IPS DF 19.7 (cell line): ENCODE measurements around the gene PLPPR2.
"Not testable (repeated sequence)": the region's sequence is repeated elsewhere in the genome, so short reads cannot be mapped to it uniquely, and the experiment has no call there.

ENCODE experiments used
- DNase-seq: peaks from one replicate; pipeline ENCODE4 v3.0.0-alpha.2; 2013; ENCODE audit warnings: low read depth, low spot score

PLPPR2 gene, protein sequence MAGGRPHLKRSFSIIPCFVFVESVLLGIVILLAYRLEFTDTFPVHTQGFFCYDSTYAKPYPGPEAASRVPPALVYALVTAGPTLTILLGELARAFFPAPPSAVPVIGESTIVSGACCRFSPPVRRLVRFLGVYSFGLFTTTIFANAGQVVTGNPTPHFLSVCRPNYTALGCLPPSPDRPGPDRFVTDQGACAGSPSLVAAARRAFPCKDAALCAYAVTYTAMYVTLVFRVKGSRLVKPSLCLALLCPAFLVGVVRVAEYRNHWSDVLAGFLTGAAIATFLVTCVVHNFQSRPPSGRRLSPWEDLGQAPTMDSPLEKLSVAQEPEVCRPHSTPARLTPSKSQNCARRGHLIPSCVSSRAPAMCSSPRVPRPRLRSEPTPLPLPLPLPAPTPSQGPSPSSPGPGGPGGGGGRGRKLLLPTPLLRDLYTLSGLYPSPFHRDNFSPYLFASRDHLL

DNA sequence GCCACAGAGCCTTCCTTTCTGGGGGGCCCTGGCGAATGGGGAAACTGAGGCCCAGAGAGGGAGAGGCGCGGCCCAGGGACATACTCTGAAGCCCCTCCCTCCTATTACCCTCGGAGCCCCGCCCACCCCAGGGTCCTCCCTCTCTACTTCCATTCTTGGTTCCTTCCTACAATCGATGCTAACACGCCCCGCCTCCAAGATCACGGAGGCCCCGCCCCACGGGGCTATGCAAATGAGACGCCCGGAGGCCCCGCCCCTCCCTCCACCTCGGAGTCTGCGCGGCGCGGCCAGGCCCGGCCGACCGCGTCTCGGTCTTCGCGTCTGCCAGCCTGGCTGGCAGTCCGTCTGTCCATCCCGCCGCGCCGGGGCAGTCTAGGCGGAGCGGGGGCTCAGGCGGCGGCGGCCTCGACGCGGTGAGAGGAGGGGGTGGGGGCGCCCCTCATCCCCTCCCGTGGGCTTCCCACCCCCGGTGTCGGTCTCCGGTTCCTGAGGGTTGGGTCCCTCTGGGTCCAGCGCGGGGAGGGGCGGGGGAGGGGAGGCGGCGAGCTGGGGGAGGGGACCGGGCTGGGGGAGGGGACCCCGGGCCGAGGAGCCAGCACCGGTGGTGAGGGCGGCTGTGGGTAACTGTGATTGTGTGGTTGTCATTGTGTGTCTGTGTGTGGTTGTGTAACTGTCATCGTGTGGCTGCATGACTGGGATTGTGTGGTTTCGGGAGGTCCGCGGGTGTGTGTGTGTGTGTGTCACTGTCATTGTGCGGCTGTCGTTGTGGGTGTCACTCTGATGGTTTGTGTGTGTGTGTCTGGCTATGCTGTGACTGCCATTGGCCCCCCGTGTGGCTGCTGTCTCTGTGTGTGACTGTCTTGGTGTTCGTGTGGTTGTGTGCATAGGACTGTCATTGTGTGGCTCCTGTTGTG is at the start of gene PLPPR2:
Gene PLPPR2, plus strand, starts transcription at position 273 of the 914 bp plus-strand sequence. CDS start 2,242 bp downstream, outside the sequence.
- DNase-seq, result no peak

DNA sequence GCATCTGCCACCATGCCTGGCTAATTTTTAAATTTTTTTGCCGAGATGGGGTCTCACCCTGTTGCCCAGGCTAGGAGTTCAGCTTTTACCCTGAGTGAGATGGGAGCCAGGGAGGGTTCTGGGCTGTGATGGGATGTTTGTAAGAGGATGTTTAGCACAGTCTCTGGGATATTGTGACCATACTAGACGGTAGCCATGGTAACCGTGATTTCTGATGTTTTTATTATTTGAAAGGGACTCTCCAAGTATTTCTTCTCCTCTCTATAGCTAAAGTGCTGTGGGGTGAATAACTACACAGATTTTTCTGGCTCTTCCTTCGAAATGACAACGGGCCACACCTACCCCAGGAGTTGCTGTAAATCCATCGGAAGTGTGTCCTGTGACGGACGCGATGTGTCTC is 48.9 kb upstream of the PLPPR2 start:
- DNase-seq, result no peak

DNA sequence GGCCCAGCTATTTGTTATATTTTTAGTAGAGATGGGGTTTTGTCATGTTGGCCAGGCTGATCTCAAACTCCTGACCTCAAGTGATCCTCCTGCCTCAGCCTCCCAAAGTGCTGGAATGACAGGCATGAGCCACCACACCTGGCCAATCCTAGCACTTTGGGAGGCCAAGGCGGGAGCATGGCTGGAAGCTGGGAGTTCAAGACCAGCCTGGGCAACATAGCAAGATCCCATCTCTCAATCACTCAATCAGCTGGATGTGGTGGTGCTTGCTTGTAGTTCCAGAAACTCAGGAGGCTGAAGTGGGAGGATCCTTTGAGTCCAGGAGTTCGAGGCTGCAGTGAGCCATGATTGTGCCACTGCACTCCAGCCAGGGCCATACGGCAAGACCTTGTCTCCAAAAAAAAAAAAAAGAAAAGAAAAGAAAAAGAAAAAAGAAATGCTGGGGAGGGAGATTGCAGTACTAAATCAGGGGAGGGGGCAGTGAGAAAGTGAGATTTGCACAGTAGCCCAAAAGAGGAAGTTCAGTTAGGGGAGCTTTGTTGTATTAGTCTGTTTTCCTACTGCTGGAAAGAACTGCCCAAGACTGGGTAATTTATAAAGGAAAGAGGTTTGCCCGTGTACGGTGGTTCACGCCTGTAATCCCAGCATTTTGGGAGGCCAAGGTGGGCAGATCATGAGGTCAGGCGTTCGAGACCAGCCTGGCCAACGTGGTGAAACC is 34.8 kb upstream of the PLPPR2 start:
- not testable (repeated sequence) for DNase-seq

DNA sequence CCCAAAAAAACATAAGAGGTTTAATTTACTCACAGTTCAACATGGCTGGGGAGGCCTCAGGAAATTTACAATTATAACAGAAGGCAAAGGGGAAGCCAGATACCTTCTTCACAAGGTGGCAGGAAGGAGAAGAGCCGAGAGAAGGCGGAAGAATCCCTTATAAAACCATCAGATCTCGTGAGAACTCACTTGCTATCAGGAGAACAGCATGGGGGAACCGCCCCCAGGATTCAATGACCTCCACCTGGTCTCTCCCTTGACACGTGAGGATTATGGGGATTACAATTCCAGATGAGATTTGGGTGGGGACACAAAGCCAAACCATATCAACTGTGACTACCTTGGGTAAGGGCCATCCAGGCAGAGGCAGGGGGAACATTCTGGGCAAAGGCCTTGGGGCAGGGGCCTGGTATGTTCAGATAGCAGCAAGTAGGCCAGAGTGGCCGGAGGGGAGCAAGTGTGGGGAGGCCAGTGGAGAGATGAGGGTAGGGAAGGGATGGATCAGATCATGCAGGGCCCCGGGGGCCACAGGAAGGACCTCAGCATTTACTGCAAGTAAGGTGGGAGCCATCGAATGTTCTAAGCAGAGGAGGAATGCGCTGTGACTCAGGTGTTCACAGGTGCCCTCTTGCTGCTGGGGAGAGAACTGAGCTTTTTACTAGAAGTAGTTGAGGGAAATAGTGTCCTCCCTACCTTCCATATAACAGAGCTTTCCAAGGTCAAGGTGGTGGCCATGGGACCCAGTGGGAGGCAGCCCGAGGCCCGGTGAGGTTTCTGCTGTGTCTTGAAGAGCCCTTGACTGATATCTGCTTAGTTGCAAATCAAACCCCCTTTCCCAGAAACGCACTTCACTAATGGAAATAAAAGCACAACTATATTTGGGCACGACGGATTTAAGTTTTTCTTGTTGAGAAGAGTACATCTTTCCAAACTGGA is 33.8 kb upstream of the PLPPR2 start:
- DNase-seq, result no peak

DNA sequence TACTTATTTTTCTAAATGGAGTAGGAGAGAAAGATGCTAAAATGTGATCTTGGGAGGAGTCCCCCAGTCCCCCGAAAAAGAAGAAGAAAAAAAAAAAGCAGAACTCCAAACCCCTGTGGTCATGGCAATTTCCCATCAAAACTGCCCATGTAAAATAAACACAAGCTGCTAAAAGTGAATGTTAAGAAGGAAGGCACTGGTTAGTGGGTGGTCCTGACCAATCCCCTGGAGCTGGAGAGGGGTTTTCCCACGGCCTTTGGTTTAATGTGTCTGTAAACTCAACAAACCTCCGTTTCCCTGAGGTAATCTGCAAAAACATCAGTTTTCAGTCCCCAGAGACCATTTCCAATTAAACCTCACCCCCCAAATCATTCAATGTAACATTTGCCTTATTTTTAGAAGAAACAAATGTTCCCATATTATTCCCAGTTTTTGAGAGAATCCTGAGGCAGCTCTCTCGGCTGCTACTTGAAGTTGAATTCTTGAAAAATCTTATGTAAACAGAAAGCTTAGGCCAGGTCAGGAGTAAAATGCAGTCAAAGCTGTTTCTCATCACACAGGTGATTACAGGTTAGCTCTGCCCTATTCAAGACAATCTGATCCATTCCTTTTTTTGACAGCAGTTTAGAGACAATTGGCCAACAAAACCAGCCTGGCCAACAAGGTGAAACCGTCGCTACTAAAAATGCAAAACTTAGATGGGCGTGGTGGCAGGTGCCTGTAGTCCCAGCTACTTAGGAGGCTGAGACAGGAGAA is 32.8 kb upstream of the PLPPR2 start:
- no peak for DNase-seq

DNA sequence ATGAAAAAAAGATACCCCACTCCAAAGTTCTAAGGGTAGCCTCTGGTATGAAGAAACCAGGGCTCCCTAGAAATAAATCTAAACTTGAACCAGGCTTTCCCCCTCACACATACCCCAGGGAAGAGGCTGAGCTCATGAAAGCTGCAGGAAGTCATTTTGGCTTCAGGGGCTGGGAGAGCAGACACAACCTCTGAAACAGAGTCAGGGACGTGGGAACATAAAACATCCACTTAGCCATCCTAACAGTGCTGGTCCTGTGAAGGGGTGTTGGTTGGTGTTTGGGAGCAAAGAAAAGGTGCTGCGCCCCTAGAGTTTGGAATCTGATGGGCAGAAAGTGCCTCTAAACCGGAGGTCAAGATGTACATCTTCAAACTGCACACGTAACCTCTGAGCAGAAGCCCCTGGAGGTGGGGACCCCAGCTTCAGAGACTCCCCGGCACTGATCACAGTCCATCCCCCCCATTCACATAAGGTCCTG is 31.6 kb upstream of the PLPPR2 start:
- no peak for DNase-seq

DNA sequence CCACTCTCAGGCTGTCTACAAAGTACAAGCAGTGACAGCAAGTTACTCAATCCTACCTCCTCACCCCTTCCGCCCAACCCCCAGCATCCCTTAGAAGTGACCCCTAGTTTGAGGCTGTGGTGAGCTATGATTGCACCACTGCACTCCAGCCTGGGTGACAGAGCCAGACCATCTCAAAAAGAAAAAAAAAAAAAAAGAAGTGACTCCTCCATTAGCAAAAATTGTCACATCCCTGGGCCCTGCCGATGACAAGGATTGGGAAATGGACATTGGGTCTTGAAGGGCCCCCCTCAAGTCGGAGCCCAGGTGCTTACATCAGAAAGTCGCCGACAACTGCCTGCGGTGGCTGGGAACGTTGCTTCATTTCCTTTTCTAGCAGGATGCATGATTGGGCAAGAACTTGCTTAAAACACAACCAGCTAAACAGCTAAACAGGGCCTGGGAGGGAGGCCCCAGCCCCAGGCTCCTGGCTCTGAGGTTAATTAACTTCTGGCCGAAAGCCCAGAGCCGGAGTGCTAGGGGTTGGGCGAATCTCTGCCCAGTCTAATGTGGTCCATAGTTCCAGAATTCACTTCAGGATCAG is 31.1 kb upstream of the PLPPR2 start:
- no peak for DNase-seq

DNA sequence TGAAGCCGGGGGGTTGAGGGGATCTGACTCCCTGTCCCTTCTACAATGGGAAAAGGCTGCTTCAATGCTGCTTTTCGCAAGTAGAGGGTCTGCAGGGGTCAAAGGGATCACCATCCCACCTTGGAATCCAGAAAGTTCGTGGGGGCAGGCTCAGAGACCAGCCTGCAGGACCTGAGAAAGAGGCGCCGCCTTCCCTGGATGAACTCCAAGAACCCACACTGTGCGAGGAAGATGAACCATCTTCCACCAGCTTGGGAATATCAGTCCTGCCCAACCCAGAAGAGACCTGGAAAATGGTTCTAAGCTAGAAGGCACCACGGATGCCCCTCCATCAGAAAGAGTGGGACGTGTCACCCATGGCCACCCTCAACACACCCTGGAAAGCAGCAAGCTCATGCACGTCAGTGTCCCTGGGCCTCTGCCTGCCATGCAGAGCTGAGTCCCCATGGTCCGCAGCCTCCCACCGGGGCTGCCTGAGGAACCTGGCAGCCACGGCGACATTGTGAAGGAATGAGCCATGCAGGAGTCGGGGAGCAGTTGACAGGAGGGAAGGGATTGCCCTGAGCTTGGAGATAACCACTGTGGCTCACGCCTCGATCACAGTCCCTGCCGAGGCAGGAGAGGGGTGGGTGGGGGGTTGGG is 30.4 kb upstream of the PLPPR2 start:
- no peak for DNase-seq

DNA sequence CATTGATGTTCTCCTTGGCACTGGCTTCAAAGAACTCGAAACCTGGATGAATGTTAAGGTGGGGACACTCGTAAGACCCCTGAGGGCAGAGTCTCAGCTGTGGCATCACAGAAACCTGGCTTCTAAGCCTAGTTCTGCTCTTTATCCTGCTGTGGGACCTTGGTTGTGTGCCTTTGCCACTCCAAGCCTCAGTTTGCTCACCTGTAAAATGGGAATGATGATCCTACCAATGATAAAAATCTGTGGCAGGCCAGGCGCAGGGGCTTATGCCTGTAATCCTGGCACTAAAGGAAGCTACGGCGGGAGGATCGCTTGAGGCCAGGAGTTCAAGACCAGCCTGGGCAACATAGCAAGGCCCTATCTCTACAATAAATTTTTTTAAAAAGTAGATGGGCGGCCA is 29.7 kb upstream of the PLPPR2 start:
- DNase-seq, result no peak

DNA sequence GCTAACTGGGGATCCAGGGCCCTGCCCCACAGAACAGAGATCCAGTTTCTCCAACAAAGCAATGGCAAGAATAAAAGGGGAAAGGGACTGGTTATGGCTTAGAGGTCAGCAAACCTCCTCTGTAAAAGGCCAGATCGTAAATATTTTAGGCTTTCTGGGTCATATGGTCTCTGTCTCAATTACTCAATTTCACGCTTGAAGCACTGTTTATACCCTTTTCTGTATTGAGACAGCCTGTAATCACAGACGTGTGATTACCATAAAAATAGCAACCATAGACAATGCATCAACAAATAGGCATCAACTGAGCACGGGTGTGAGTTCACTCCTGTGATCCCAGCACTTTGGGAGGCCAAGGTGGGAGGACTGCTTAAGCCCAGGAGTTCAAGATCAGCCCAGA is 25.1 kb upstream of the PLPPR2 start:
- DNase-seq, result no peak

DNA sequence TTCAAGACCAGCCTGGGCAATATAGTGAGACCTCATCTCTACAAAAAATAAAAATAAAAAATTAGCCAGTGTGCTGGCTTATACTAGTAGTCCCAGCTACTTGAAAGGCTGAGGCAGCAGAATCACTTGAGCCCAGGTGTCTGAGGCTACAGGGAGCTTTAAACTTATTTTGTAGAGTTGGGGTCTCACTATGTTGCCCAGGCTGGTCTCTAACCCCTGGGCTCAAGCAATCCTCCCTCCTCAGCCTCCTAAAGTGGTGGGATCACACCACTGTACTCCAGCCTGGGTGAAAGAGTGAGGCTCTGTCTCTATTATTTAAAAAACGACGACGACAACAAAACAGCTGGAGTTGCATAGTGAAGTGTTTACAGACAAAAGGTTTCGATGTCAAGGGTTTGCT is 23.7 kb upstream of the PLPPR2 start:
- no peak for DNase-seq

DNA sequence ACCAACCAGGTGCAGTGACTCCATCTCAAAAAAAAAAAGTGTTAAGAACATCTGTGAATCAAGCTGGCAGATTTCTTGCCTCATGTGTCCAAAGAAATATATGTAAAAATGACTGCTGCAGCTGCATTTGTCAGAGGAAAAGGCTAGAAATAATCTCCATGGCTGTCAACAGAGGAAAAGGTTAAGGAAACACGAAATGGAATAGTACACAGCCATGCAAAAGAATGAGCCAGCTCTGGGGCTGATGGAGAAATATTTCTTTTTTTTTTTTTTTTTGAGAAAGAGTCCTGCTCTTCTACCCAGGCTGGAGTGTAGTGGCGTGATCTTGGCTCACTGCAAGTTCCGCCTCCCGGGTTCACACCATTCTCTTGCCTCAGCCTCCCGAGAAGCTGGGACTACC is 22.4 kb upstream of the PLPPR2 start:
- no peak for DNase-seq

DNA sequence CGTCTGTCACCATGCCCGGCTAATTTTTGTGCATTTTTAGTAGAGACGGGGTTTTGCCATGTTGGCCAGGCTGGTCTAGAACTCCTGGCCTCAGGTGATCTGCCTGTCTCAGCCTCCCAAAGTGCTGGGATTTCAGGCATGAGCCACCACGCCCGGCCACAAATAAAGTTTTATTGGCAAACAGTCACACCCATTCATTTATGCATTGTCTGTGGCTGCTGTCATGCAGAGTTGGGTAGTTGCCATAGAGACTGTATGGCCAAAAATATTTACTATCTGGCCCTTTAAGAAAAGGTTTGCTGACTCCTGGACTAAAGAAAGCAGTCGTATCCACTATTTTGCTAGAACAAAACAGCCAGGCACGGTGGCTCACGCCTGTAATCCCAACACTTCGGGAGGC is 21.4 kb upstream of the PLPPR2 start:
- not testable (repeated sequence) for DNase-seq

DNA sequence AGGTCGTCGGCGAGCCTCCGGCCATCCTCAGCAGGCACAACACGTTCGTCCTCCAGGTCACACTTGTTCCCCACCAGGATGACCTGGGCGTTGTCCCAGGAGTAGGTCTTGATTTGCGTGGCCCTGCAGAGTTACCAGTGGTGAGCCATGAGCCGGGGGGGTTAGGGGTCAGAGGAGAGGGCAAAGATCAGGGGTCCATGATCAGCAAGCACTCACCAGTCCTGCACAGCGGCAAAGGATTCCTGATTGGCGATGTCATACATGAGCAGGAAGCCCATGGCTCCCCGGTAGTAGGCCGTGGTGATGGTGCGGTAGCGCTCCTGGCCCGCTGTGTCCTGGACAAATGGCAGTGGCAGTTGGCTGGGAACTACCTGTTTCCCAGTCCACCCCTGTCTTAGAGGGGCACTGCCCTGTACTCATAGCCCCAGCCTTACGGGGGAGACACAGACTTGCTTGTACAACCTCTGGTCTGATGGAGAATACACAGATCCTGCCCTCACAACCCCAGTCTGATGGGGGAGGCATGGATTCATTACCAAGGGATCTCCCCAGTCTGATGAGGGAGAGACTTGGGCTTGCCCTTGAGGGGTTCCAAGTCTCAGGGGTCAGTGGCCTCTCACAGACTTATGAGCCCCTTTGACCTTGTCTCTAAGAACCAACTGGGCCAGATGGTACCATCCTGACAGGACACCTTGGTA is 19.6 kb upstream of the PLPPR2 start:
- DNase-seq, result no peak

DNA sequence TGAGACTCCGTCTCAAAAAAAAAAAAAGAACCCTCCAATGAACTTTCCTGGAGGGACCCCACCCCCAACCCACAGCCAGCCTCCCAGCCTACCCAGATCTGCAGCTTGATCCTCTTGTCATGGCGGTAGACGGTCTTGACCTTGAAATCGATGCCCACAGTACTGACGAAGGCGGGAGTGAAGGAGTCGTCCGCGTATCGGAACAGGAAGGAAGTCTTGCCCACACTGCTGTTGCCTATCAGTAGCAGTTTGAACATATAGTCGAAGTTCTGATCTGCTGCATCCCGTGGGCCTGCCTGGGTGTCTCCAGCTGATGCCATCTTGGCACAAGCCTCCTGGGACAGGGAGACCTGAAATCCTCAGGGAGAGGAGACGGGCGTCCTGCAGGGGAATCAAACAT is 18.2 kb upstream of the PLPPR2 start:
- no peak for DNase-seq

DNA sequence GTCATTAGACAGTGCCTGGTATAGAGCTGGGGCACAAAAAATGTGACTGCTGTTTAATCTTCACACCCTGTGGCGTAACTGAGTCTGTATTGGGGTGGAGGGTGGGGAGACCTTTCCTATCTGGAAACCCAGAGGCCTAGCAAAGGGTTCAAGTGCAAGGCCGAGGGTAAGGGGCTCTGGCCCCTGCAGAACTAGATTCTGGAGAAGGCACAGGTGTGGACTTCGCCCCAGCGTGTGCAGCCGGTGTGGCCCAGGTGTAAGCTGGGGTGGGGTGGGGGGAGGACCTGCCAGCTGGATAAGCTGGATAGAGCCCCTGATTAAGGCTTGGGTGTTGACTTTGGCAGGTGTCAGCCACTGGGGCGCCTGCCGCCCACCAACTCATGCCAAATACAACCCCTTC is 17.1 kb upstream of the PLPPR2 start:
- no peak for DNase-seq

DNA sequence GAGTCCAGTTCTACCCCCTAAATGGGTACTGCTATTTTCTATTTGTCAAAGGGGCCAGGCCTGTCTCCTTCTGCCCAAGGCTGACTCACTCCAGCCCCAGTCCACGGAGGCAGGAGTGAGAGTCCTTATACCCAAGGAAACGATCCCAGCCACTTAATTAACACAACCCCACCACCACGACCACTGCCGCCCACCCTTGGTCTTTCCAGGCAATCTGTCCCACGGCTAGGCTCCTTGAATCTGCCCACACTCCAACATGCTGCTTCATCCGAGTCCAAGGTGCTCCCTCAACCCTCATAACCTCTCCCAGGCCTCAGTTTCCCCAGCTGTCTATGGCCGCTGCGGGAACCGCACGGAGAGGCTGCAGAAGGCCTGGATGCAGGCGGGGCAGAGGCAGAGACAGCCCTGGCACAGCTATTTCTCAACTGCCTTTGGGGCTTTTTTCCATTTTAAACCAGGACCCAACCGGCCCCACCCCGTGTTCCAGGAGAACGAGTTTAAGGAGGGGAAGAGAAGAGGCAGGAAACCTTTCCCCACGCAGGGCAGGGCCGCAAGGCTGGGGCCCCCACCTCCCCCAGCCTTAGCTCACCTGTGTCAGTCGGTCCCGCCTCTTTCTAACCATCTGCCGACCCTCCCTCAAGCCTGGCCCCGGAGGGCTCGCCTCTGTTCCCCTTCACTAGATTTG is 16.5 kb upstream of the PLPPR2 start:
- no peak for DNase-seq
